GM12878 (cell line): ENCODE results near the gene CMTM2. TPM values are rescaled to one million over a fixed set of nuclear protein-coding genes. Genes with fewer than 3 reads are reported as not detected.

ENCODE experiments used
- ATAC-seq: fragments of 200-7000 bp; cut with Tn5 transposase; 3 replicates; pipeline ENCODE4 v1.9.1; 2020; ENCODE audit warnings: mild to moderate bottlenecking, moderate library complexity
- BruUV-seq: library from RNA; stranded (reverse); fragments of 400-500 nt; replicated peaks from 2 replicates; lab custom pipeline; 2021; lab: Mats Ljungman, UMichigan
- CTCF ChIA-PET: fragments of 300-600 bp; sonication (Branson Sonifier 250); formaldehyde crosslinking; extraction: SDS; loops from one replicate; lab custom pipeline; 2021; ENCODE audit warnings: inconsistent platforms; lab: Yijun Ruan, JAX
- POLR2A ChIA-PET: fragments of 350-600 bp; formaldehyde crosslinking; extraction: SDS; loops from one replicate; lab custom pipeline; 2021; ENCODE audit warnings: inconsistent platforms; lab: Charles Lee
- RAD21 ChIA-PET: fragments of 300-600 bp; sonication (Branson Sonifier 250); formaldehyde crosslinking; loops from one replicate; lab custom pipeline; 2023; ENCODE audit warnings: antibody characterized with exemption; ENCODE audit not compliant: unreplicated experiment; lab: Charles Lee
- SMC1A ChIA-PET: fragments of 300-600 bp; sonication (Branson Sonifier 250); formaldehyde crosslinking; loops from one replicate; lab custom pipeline; 2023; ENCODE audit not compliant: unreplicated experiment, uncharacterized antibody; lab: Charles Lee
- DNase-seq: peaks from one replicate; pipeline ENCODE4 v3.0.0-alpha.2; 2011; ENCODE audit warnings: low read depth, low spot score
- FAIRE-seq: peaks from 3 replicates; lab custom pipeline; 2011; peaks lifted over from hg19 to GRCh38; lab: Jason Lieb, UNC
- H2AFZ ChIP-seq: 2 replicates; pipeline ENCODE4 v1.6.0; 2011; ENCODE audit warnings: low read depth, low read length, control low read depth; ENCODE audit not compliant: control insufficient read depth
- H3K27ac ChIP-seq: 2 replicates; pipeline ENCODE4 v1.5.1; 2011; ENCODE audit warnings: control low read depth; ENCODE audit not compliant: control insufficient read depth, insufficient read depth
- H3K27me3 ChIP-seq, 2 experiments: replicated peaks in 1 of 2; 2 replicates each; pipeline versions ENCODE4 v1.6.0 to v1.6.1; 2011; ENCODE audit warnings: low read length in 1 of 2; ENCODE audit not compliant: control insufficient read depth in 2 of 2, insufficient read depth in 2 of 2
- H3K36me3 ChIP-seq, 2 experiments: 2 replicates each; pipeline ENCODE4 v1.5.1; 2011; ENCODE audit warnings: low read length in 1 of 2; ENCODE audit not compliant: control insufficient read depth in 2 of 2, insufficient read depth in 2 of 2
- H3K4me1 ChIP-seq: 2 replicates; pipeline ENCODE4 v1.6.1; 2011; ENCODE audit warnings: mild to moderate bottlenecking, low read length, moderate library complexity, mixed read lengths; ENCODE audit not compliant: control insufficient read depth, insufficient read depth
- H3K4me2 ChIP-seq: 2 replicates; pipeline ENCODE4 v1.6.0; 2011; ENCODE audit warnings: control low read depth; ENCODE audit not compliant: control insufficient read depth, insufficient read depth
- H3K4me3 ChIP-seq: fragments of 200-600 bp; sonication (generic); 2 replicates; pipeline ENCODE4 v1.5.1; 2016
- H3K79me2 ChIP-seq: 2 replicates; pipeline ENCODE4 v1.6.0; 2011; ENCODE audit warnings: low read length; ENCODE audit not compliant: control insufficient read depth, insufficient read depth
- H3K9ac ChIP-seq: 2 replicates; pipeline ENCODE4 v1.8.0; 2011; ENCODE audit warnings: low read length, control low read depth, mixed read lengths; ENCODE audit not compliant: control insufficient read depth, insufficient read depth
- H3K9me3 ChIP-seq: replicated peaks from 3 replicates; pipeline ENCODE4 v1.5.1; 2011; ENCODE audit warnings: mild to moderate bottlenecking, low read length; ENCODE audit not compliant: control insufficient read depth, insufficient read depth
- H4K20me1 ChIP-seq: 2 replicates; pipeline ENCODE4 v1.6.0; 2011; ENCODE audit not compliant: control insufficient read depth, insufficient read depth
- NFIC ChIP-seq: IDR thresholded peaks from 2 replicates; pipeline ENCODE4 v1.6.1; 2012; ENCODE audit warnings: low read depth, mild to moderate bottlenecking, inconsistent platforms, low read length, moderate library complexity
- WGBS: methylation state at CpG from one replicate; pipeline ENCODE4 v1.1.6; 2016; ENCODE audit warnings: low lambda C conversion rate; ENCODE audit not compliant: insufficient replicate concordance, insufficient coverage; ENCODE audit errors: missing lambda C conversion rate; 5-methylcytosine and 5-hydroxymethylcytosine counted together
- in situ Hi-C: fragments of 300-500 bp; cut with MboI; formaldehyde crosslinking; loops from 9 replicates; pipeline ENCODE4 v1.14.3; 2018; ENCODE audit warnings: mixed read lengths
- intact Hi-C: fragments of 100-400 bp; cut with micrococcal nuclease; formaldehyde crosslinking; loops from one replicate; pipeline ENCODE4 v1.14.2; 2022; ENCODE audit not compliant: unreplicated experiment
- polyA plus RNA-seq, 11 experiments: library from polyadenylated mRNA; depleted of rRNA in 4 of 11; unstranded in 6 of 11; stranded (reverse) in 5 of 11; fragments of >200 nt; fragmentation: Nextera tagmentation in 4 of 11; fragmentation: Illumina TruSeq in 1 of 11; extraction: Ambion mirVana in 4 of 11; extraction: Trizol in 1 of 11; gene quantifications; 1 replicate in 1 of 11; 2 replicates in 10 of 11; pipeline versions ENCODE4 v1.2.1 to v1.2.3, GENCODE V29; 2011 to 2016; ENCODE audit warnings: inconsistent platforms in 2 of 11, missing spikeins in 2 of 11, low read depth in 1 of 11
- total RNA-seq, 4 experiments: library from RNA; depleted of rRNA in 3 of 4; stranded (reverse); fragments of >200 nt in 3 of 4; fragmentation: Illumina TruSeq in 1 of 4; extraction: Trizol in 1 of 4; gene quantifications; 2 replicates each; pipeline versions ENCODE4 v1.2.1 to v1.2.3, GENCODE V29; 2013 to 2021
- TF ChIP-seq, protein P1 (sequence below): fragments of 450-650 bp; IDR thresholded peaks from 2 replicates; pipeline ENCODE4 v1.6.1; 2017; ENCODE audit warnings: mild to moderate bottlenecking
- TF ChIP-seq, protein P2 (sequence below): fragments of 450-650 bp; IDR thresholded peaks from 2 replicates; pipeline ENCODE4 v1.6.1; 2017; ENCODE audit warnings: mild to moderate bottlenecking, moderate library complexity
- TF ChIP-seq, protein P3 (sequence below): fragments of 450-650 bp; IDR thresholded peaks from 2 replicates; pipeline ENCODE4 v1.6.1; 2018; ENCODE audit warnings: borderline replicate concordance, mild to moderate bottlenecking; ENCODE audit not compliant: partially characterized antibody

The CMTM2 gene
- total and polyA plus RNA-seq, 10 of the 15 experiments (the other 5 are each of a cell fraction or from before 2014, with no cell fraction given), result 0.26 to 0.34 TPM; not detected in 8

DNA sequence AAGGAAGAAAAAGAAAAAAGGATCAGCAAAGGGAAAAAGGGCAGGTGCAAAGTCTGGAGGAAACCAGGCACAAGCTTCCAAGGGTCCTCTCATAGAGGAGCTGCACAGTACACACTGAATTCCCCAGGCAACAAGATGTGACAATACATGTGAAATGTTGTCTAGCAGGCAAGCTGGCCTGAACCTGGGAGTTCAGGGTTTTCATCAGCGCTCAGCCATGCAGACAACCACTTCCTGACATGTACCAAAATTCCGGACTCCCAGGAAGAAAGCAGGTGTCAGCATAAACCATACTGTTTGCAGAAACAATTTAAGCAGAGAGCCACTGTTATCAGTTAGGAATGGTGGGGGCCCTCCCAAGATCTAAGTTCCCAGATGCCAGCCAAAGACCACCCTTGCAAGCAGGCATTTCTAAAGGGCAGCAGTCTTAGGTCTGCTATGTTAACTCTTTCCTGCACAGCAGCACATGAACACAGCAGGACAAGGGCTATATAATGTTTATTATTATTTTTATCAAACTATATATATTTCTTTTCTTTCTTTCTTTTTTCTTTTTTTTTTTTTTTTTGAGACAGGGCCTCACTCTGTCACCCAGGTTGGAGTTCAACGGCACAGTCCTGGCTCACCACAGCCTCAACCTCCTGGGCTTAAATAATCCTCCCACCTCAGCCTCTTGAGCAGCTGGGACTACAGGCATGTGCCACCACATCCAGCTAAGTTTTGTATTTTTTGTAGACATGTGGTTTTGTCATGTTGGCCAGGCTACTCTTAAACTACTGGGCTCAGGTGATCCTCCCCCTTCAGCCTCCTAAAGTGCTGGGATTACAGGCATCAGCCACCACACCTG, 39.4 kb upstream of the CMTM2 start (continued):
- TF ChIP-seq, protein P1, sequence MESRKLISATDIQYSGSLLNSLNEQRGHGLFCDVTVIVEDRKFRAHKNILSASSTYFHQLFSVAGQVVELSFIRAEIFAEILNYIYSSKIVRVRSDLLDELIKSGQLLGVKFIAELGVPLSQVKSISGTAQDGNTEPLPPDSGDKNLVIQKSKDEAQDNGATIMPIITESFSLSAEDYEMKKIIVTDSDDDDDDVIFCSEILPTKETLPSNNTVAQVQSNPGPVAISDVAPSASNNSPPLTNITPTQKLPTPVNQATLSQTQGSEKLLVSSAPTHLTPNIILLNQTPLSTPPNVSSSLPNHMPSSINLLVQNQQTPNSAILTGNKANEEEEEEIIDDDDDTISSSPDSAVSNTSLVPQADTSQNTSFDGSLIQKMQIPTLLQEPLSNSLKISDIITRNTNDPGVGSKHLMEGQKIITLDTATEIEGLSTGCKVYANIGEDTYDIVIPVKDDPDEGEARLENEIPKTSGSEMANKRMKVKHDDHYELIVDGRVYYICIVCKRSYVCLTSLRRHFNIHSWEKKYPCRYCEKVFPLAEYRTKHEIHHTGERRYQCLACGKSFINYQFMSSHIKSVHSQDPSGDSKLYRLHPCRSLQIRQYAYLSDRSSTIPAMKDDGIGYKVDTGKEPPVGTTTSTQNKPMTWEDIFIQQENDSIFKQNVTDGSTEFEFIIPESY, result no peak
- no peak for TF ChIP-seq NFIC

DNA sequence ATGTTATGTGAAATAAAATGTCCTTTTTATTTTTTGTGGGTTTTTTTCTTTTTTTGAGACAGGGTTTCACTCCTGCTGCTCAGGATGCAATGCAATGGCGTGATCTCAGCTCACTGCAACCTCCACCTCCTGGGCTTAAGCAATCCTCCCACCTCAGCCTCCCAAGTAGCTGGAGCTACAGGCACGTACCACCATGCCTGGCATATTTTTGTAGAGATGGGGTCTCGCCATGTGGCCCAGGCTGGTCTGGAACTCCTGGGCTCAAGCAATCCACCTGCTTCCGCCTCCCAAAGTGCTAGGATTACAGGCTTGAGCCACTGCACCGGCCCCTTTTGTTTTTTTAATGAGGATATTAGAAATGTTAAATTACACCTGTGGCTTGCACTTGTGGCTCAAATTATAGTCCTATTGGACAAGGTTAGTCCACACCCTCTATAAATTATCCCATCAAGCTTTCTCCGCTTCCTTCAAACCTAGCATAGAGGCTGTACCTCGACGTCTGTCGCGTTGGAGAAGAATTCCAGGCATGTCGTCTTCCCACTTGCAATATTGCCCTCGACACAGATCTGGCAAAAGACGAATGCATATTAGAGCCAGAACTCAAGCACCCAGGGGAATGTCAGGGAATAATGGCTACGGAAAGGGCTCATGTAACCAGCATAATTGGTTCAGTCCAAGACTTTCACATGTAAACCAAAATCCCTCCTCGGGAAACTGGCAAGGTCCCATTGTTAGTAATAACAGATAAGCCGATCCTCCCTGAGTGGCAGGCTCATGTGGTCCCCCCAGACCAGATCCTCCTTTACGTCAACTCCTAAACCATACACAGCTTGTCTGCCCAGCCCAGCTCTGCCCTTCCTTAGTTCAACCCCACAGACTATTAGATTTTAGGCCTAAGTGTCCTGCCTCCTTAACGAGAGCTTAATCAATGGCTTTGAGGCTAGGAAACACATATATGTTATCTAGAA, 37.6 kb upstream of the CMTM2 start:
- ATAC-seq (no peak), DNase-seq (no peak), FAIRE-seq (no peak)
- no peak overlapping the region for H3K27ac ChIP-seq
- BruUV-seq, result no TSS peak
- SMC1A ChIA-PET, result interaction anchor here (1.1 to 5.3 kb wide), 5 partner anchors 11 to 34 kb away, joined by 3 to 19 read pairs (median 3); partner anchors contain the start of gene CKLF
- RAD21 ChIA-PET, result interaction anchor here (1.1 kb wide), 1 partner anchor 10 kb away, joined by 3 read pairs; no protein-coding TSS in a partner anchor
- H3K27me3 ChIP-seq, result no peaks in the 10 kb centered on the region; a peak in 1 of 4 replicates
- H3K4me3 ChIP-seq, result no peak overlapping the region
- H3K4me2 ChIP-seq, result no peak overlapping the region
- in situ Hi-C loops (loop anchor here (25.0 kb wide), 1 partner anchor 496 kb away; the partner anchor contains the start of gene CBFB), intact Hi-C loops (no loop called here)
- H2AFZ ChIP-seq, result no peak overlapping the region
- H3K36me3 ChIP-seq, result no peaks in the 10 kb centered on the region
- no peaks in the 10 kb centered on the region for H3K79me2 ChIP-seq
- CTCF ChIA-PET, result interaction anchor here (0.6 to 3.6 kb wide), 4 partner anchors 10 to 48 kb away, joined by 3 to 12 read pairs (median 9); partner anchors contain the start of gene CKLF
- H3K9me3 ChIP-seq, result no peaks in the 10 kb centered on the region
- peaks cover 9% of the 10 kb centered on the region for H3K4me1 ChIP-seq
- H4K20me1 ChIP-seq, result no peaks in the 10 kb centered on the region
- POLR2A ChIA-PET, result interaction anchor here (1.2 to 2.2 kb wide), 3 partner anchors 11 to 67 kb away, joined by 3 to 5 read pairs (median 3); partner anchors contain the start of gene CKLF
- 81% methylated on average over 18 of the region's 18 CpGs for WGBS
- H3K9ac ChIP-seq, result no peak overlapping the region
- TF ChIP-seq, protein P2, sequence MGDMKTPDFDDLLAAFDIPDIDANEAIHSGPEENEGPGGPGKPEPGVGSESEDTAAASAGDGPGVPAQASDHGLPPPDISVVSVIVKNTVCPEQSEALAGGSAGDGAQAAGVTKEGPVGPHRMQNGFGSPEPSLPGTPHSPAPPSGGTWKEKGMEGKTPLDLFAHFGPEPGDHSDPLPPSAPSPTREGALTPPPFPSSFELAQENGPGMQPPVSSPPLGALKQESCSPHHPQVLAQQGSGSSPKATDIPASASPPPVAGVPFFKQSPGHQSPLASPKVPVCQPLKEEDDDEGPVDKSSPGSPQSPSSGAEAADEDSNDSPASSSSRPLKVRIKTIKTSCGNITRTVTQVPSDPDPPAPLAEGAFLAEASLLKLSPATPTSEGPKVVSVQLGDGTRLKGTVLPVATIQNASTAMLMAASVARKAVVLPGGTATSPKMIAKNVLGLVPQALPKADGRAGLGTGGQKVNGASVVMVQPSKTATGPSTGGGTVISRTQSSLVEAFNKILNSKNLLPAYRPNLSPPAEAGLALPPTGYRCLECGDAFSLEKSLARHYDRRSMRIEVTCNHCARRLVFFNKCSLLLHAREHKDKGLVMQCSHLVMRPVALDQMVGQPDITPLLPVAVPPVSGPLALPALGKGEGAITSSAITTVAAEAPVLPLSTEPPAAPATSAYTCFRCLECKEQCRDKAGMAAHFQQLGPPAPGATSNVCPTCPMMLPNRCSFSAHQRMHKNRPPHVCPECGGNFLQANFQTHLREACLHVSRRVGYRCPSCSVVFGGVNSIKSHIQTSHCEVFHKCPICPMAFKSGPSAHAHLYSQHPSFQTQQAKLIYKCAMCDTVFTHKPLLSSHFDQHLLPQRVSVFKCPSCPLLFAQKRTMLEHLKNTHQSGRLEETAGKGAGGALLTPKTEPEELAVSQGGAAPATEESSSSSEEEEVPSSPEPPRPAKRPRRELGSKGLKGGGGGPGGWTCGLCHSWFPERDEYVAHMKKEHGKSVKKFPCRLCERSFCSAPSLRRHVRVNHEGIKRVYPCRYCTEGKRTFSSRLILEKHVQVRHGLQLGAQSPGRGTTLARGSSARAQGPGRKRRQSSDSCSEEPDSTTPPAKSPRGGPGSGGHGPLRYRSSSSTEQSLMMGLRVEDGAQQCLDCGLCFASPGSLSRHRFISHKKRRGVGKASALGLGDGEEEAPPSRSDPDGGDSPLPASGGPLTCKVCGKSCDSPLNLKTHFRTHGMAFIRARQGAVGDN, result no peak
- TF ChIP-seq, protein P3, sequence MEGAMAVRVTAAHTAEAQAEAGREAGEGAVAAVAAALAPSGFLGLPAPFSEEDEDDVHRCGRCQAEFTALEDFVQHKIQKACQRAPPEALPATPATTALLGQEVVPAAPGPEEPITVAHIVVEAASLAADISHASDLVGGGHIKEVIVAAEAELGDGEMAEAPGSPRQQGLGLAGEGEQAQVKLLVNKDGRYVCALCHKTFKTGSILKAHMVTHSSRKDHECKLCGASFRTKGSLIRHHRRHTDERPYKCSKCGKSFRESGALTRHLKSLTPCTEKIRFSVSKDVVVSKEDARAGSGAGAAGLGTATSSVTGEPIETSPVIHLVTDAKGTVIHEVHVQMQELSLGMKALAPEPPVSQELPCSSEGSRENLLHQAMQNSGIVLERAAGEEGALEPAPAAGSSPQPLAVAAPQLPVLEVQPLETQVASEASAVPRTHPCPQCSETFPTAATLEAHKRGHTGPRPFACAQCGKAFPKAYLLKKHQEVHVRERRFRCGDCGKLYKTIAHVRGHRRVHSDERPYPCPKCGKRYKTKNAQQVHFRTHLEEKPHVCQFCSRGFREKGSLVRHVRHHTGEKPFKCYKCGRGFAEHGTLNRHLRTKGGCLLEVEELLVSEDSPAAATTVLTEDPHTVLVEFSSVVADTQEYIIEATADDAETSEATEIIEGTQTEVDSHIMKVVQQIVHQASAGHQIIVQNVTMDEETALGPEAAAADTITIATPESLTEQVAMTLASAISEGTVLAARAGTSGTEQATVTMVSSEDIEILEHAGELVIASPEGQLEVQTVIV, result no peak
